T-helper 22 cell (primary cell): ENCODE measurements around the gene TTC27.
"Not testable (repeated sequence)": the region's sequence is repeated elsewhere in the genome, so short reads cannot be mapped to it uniquely, and the experiment has no call there.

ENCODE experiments used
- DNase-seq: peaks from one replicate; pipeline ENCODE4 v3.0.0-alpha.2; 2020; ENCODE audit warnings: low read depth

TTC27 gene

DNA sequence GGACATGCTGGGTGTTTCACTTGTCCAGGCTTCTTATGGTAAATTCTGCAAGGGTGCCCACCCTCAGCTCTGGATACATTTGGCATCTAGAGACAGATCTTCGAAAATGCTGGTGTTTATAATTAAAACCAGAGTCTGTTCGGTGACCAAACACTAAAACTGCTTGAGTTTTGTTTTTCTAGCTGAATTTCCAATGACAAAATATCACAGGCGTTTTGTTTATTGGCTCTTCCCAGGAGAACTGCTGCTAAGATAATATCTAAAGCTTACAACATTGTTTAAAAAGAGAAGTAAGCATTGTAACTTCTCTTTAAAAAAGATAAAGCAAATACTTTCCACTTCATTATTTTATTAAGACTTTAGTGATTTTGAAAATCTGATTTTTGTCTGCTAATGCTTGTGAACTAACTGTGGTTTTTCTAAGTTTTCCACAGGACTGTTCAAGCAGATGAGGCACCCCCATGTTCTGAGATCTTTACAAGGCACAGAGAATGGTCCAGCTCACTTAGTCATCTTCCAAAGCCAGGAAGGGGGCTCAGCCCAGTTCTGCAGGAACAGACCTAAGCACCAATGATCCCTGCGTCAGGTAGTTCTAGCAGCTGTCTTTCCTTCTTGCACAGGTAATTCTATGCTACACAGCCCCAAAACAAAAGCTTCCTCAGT, 224.1 kb downstream of the TTC27 start:
- DNase-seq: no peak

DNA sequence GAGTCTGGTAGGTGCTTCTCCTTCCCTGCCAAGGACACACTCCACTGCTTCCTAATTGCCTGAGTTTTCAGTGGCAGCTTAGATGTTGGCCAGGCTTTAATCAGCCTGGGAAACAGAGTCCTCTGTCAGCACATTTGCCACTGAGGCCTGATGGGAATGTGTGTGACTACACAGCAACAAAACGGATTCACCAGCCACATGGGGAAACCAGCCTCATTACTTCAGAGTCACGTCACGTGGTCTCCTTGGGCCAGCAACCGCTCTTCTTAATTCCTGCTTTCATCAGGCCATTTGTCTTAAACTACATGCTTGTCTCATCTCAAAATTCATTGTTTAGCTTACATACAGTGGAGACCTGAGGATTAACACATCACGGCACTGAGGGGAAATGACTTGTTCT, 225.0 kb downstream of the TTC27 start:
- no peak for DNase-seq

DNA sequence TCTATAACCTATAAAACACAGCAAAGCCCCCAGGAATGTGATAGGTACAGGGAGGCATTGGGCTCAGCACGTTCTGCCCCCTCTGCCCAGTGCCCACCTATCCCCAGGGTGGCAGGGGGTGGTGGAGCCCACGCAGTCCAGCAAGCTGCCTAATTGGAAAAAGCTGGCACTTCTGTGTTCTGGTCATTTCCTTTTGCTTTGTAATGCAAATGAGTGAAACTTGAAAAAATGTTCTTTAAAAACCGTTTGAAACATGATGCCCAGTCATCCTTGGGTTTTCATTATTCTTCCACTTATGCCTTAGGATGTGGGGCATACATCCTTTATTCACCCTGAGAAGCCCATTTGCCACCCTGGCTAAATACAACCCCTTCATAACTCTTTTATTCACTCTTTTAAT, 229.0 kb downstream of the TTC27 start:
- DNase-seq: no peak

DNA sequence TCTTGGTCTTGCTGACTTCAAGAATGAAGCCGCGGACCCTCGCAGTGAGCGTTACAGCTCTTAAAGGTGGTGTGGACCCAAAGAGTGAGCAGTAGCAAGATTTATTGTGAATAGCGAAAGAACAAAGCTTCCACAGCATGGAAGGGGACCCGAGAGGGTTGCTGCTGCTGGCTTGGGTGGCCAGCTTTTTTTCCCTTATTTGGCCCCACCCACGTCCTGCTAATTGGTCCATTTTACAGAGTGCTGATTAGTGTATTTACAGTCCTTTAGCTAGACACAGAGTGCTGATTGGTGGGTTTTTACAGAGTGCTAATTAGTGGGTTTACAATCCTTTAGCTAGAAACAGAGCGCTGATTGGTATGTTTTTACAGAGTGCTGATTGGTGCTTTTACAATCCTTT, 230.9 kb downstream of the TTC27 start:
- no peak for DNase-seq

DNA sequence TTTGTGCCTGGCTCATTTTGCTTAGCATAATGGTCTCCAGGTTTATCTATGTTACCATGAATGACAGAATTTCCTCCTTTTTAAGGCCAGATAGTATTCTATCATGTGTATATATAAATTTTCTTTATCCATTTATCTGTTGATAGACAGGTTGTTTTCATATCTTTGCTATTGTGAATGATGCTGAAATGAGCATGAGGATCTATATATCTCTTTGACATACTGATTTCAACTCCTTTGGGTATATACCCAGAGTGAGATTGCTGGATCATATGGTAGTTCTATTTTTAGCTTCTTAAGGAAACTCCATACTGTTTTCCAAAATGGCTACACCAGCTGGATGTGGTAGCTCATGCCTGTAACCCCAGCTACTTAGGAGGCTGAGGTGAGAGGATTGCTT, 232.5 kb downstream of the TTC27 start:
- no peak for DNase-seq

DNA sequence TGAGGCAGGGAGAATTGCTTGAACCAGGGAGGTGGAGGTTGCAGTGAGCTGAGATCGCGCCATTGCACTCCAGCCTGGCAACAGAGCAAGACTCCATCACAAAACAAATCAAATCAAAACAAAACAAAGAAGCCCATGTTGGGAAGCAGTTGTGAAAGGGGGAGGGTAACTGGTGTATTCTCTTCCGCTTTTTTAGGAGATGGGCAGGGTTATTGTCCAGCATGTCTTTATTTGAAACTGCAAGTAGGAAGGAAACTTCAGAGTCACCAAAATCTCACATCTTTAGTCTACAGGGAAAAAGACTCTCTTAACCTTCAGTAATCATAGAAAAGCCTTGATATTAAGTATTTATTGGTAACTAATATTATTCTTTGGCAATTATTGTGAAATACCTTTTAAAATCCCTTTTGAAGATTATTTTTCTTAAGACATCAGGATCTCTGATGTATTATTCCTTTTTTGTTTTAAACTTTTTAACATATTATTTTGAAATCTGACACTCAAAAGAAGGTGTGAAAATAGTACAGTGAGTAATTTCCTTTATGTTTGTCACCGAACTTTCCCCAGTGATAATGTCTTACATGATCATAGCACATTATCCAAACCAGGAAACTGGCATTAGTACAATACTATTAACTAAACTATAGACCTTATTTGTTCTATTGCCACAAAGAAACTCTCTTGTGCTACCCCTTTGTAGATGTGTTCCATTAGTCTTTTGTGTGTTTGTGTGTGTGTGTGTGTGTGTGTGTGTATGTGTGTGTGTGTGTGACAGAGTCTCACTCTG, 234.6 kb downstream of the TTC27 start:
- DNase-seq: no peak

DNA sequence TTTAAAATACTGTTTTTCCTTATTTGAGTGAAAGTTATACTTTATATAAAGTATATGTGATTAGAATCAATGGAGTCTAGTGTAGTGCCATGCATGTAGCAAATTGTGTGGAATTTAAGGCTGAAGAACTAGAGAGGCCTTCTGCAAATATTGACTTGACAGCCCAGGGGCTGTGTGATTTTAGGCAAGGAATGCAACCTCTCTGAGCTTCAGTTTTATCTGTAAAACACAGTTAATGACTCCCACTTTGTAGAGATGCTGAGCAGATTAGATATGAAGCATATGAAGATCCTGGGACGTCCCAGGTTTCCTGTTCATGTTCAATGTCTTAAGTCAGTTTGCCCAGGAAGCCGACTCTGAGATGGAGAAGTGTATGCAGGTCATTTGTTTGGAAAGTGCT, 235.5 kb downstream of the TTC27 start:
- no peak for DNase-seq

DNA sequence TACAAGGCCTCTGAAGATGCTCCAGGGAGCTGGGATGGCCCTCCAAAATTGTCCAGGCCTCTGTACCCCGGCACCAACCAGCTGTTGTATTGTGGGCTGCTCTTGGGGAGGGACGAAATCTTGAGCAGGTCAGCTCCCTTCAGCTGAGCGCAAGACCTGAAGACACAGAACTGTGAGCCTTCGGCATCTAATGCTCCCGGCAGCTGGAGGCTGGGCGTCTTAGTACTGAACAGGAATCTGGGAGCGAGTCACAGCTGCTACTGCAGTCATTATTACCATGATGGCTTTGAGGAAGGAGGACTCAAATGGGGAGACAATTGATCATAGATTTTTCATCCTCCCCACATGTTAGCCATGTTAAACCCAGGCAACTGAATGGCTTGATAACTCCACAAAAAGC, 236.0 kb downstream of the TTC27 start:
- DNase-seq: no peak

DNA sequence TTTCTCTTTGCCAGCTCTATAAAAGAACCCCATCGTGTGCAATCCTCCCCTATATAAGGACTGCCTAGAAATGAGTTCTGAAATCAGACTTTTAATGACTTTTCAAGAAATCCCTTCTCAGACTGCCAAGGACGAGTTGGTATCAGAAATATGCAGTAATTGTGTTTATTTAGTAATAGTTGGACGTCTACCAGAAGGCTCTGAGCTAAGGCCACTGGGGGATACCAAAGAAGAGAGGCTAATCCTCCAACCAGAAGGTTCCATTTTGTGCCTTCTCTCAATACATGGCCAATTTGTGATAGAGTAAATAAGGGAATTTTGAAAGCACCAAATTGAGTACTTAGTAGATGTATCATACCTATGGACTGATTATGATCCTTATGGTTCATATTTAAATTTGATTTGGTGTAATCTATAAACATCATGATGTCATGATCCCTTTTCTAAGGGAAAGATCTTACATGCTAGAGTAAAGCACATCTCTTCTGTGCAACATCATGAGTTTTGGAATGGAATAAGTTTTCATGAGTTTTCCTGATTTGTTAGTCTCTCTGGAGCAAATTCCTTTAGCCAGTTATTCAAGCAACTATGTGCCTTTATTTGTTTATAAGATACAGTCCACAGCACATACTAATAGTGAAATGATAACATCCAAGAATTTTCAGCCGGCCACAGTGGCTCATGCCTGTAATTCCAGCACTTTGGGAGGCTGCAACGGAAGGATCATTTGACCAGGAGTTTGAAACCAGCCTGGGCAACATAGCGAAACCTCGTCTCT, 236.7 kb downstream of the TTC27 start:
- no peak for DNase-seq

DNA sequence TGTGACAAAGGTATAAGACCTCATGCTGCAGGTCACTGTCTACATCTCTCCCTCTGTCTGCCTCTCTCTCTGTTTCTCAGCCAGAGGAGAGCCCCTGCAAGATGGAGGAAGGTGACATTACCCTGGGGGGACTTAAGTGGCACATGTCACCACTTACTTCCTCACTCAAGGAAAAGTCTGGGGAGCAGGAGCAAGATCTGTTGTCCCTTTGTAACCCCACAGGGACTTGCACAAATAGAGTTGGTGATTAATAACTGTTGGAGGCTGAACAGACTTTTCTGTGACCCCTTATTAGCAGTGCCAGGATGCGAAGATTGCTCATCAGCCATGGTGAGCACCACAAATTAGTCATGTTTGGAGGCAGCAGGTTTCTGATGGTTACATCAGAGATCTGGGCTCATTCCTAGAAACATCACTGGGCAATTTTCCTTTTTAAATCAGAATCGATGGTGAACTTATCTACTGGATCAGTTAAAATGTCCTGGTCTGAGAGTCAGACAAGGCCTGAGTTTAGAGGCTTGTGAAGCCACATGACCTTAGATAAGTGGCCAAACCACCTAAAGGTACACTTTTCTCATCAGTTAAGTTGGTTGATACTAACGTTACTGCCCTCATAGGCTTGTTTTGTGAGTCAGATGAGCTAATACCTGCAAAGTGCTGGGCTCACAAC, 237.7 kb downstream of the TTC27 start:
- DNase-seq: no peak

DNA sequence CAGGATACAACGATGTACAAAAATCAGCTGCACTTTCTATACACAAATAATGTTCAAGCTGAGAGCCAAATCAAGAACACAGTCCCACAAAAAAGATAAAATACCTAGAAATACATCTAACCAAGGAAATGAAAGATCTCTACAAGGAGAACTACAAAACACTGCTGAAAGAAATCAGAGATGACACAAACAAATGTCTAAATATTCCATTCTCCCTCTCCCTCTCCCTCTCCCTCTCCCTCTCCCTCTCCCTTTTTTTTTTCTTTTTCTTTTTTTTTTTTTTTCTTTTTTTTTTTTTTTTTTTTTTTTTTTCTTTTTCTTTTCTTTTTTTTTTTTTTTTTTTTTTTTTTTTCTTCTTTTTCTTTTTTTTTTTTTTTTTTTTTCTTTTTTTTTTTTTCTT, 238.6 kb downstream of the TTC27 start:
- not testable (repeated sequence) for DNase-seq
